K562 (cell line): ENCODE results near the gene AMOT.

Experiments
- PHF8 ChIP-seq: fragments of 200-600 bp; sonication (generic); IDR thresholded peaks from 2 replicates; pipeline ENCODE4 v1.6.1; 2012; ENCODE audit warnings: mixed run types, mild to moderate bottlenecking, inconsistent platforms, low read length, moderate library complexity, borderline replicate concordance
- POLR2A ChIP-seq: fragments of 450-650 bp; conservative IDR thresholded peaks from 2 replicates; pipeline ENCODE4 v1.6.1; 2016
- POLR2AphosphoS5 ChIP-seq: IDR thresholded peaks from 2 replicates; pipeline ENCODE4 v1.6.1; 2011; ENCODE audit warnings: mild to moderate bottlenecking, low read depth, low read length, moderate library complexity; ENCODE audit not compliant: control insufficient read depth, insufficient read depth
- ZNF274 ChIP-seq: IDR thresholded peaks from 2 replicates; pipeline ENCODE4 v1.6.1; 2011; ENCODE audit warnings: low read depth, mild to moderate bottlenecking, low read length, moderate library complexity, borderline replicate concordance
- ZNF347 ChIP-seq: fragments of 450-650 bp; formaldehyde crosslinking; IDR thresholded peaks from 2 replicates; pipeline ENCODE4 v1.4.0; 2020; ENCODE audit warnings: low read depth, mild to moderate bottlenecking, moderate library complexity
- ZNF384 ChIP-seq: IDR thresholded peaks from 2 replicates; pipeline ENCODE4 v1.6.1; 2012; ENCODE audit warnings: low read depth, low read length, improper control_type of control experiment
- TF ChIP-seq, protein P1 (sequence below), 3 experiments: IDR thresholded peaks in 2 of 3; conservative IDR thresholded peaks in 1 of 3; 2 replicates each; pipeline ENCODE4 v1.5.1; 2011 to 2012; ENCODE audit warnings: low read length in 3 of 3, mild to moderate bottlenecking in 3 of 3, control low read depth in 2 of 3, improper control_type of control experiment in 1 of 3, inconsistent platforms in 1 of 3, low read depth in 1 of 3, mixed read lengths in 1 of 3, moderate library complexity in 1 of 3; ENCODE audit not compliant: insufficient read depth in 2 of 3
- TF ChIP-seq, protein P2 (sequence below): fragments of 450-650 bp; formaldehyde crosslinking; IDR thresholded peaks from 2 replicates; pipeline ENCODE4 v1.4.0; 2020; ENCODE audit warnings: mild to moderate bottlenecking, moderate library complexity
- TF ChIP-seq, protein P3 (sequence below), 2 experiments: fragments of 450-650 bp; formaldehyde crosslinking in 1 of 2; IDR thresholded peaks; 2 replicates each; pipeline versions ENCODE4 v1.4.0 to v1.6.1; 2014 to 2020; ENCODE audit warnings: mild to moderate bottlenecking in 2 of 2, borderline replicate concordance in 1 of 2, low read depth in 1 of 2

DNA sequence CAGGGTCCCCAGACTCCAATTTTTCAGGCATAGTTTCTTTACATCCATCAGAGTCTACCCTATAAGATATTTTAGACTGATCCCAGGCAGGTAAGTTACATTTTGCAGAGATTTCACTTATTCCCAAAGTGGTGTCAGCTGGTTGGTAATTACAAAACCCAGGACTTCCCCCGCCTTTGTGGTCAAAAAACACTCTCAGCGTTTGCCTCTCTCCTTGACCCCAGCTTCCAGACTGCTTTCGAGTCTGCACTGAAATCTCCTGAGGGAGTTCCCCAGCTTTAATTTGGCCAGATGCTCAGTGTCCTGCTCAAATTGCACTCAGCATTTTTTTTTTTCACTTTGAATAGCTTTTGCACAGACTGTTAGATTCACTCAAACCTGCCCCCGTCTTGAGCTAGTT lies 11.2 kb upstream of the AMOT start:
- no peak for TF ChIP-seq ZNF274
- TF ChIP-seq PHF8 = no peak
- TF ChIP-seq, protein P1, sequence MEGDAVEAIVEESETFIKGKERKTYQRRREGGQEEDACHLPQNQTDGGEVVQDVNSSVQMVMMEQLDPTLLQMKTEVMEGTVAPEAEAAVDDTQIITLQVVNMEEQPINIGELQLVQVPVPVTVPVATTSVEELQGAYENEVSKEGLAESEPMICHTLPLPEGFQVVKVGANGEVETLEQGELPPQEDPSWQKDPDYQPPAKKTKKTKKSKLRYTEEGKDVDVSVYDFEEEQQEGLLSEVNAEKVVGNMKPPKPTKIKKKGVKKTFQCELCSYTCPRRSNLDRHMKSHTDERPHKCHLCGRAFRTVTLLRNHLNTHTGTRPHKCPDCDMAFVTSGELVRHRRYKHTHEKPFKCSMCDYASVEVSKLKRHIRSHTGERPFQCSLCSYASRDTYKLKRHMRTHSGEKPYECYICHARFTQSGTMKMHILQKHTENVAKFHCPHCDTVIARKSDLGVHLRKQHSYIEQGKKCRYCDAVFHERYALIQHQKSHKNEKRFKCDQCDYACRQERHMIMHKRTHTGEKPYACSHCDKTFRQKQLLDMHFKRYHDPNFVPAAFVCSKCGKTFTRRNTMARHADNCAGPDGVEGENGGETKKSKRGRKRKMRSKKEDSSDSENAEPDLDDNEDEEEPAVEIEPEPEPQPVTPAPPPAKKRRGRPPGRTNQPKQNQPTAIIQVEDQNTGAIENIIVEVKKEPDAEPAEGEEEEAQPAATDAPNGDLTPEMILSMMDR (IDR thresholded peaks at IDR 0.05 in 2 of 3, conservative IDR thresholded peaks at IDR 0.05 in 1 of 3; ENCODE audit: insufficient read depth in 2 of 3, low read depth in 1 of 3, low read length in 3 of 3) = no peak
- no peak for TF ChIP-seq ZNF347
- no peak for TF ChIP-seq POLR2AphosphoS5
- no peak for TF ChIP-seq POLR2A
- TF ChIP-seq, protein P2, sequence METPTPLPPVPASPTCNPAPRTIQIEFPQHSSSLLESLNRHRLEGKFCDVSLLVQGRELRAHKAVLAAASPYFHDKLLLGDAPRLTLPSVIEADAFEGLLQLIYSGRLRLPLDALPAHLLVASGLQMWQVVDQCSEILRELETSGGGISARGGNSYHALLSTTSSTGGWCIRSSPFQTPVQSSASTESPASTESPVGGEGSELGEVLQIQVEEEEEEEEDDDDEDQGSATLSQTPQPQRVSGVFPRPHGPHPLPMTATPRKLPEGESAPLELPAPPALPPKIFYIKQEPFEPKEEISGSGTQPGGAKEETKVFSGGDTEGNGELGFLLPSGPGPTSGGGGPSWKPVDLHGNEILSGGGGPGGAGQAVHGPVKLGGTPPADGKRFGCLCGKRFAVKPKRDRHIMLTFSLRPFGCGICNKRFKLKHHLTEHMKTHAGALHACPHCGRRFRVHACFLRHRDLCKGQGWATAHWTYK = no peak
- TF ChIP-seq ZNF384 = no peak
- TF ChIP-seq, protein P3, sequence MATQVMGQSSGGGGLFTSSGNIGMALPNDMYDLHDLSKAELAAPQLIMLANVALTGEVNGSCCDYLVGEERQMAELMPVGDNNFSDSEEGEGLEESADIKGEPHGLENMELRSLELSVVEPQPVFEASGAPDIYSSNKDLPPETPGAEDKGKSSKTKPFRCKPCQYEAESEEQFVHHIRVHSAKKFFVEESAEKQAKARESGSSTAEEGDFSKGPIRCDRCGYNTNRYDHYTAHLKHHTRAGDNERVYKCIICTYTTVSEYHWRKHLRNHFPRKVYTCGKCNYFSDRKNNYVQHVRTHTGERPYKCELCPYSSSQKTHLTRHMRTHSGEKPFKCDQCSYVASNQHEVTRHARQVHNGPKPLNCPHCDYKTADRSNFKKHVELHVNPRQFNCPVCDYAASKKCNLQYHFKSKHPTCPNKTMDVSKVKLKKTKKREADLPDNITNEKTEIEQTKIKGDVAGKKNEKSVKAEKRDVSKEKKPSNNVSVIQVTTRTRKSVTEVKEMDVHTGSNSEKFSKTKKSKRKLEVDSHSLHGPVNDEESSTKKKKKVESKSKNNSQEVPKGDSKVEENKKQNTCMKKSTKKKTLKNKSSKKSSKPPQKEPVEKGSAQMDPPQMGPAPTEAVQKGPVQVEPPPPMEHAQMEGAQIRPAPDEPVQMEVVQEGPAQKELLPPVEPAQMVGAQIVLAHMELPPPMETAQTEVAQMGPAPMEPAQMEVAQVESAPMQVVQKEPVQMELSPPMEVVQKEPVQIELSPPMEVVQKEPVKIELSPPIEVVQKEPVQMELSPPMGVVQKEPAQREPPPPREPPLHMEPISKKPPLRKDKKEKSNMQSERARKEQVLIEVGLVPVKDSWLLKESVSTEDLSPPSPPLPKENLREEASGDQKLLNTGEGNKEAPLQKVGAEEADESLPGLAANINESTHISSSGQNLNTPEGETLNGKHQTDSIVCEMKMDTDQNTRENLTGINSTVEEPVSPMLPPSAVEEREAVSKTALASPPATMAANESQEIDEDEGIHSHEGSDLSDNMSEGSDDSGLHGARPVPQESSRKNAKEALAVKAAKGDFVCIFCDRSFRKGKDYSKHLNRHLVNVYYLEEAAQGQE (IDR thresholded peaks at IDR 0.05; ENCODE audit: borderline replicate concordance) = no peak
- TF ChIP-seq, protein P3 (CRISPR knock-in tag; IDR thresholded peaks at IDR 0.05; ENCODE audit: low read depth) = no peak
